ENCODE data around the gene ELP5.

ELP5 gene

DNA sequence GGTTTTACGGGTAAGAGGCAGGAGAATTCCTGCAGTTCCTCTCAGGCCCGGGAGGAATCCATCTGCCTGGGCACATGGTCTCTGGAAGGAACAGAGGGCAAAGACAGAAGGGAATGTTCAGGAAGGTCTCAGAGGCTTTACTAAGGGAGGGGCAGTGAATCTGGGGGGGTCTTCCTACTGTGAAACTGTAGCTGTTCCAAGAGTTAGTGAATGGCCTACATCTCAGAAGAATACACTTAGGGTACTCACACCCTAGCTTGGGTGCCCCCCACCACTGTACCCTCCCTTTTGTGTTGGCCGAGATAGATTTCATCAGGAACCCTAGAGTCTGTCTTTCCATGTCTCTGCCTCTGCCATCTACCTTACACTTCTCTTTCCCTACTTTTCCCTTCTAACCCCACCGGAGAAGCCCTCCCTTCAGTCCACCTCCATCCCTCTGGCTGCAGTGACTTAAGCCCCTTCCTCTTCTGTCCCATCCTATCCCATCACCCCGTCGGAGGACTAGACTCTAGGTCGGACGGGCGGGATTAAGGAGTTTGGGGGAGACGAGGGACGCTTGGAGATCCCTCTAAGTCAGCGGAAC, 32.7 kb upstream of the ELP5 start:
- DNase-seq, result no peak

DNA sequence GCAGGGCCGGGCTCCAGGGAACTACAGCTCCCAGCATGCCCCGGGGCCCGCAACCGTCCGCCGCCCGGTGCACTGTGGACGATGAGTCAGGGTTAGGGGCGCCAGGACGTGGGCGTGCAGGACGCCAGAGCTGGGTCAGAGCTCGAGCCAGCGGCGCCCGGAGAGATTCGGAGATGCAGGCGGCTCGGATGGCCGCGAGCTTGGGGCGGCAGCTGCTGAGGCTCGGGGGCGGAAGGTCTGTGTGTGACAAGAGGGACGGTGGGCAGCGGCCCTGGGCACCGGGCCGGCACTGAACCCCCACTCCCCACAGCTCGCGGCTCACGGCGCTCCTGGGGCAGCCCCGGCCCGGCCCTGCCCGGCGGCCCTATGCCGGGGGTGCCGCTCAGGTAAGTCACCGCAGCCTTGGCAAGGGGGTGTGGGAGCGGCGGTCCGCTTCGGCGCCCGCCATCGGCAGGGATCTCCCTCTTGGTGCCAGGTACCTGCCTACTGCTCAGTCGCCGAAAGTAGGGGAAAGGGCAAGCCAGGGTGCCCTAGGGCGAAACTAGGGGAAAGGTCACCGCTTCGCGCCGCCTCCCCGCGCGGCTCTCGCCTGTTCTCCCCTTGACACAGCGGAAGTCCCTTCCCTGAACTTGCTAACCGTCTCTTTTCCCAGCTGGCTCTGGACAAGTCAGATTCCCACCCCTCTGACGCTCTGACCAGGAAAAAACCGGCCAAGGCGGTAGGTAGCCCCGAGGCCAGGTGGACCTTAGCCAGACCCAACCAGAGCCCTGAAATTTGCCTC, 32.0 kb upstream of the ELP5 start, which contains the start of the genes ACADVL and DLG4:
Gene ACADVL, plus strand, starts transcription at position 127 of the 781 bp plus-strand sequence. Its CDS starts 47 bp downstream, at position 174.
Gene DLG4, minus strand, starts transcription at position 25 of the 781 bp plus-strand sequence.
- DNase-seq, result peak; percentile 53 to 68 (median 57)

DNA sequence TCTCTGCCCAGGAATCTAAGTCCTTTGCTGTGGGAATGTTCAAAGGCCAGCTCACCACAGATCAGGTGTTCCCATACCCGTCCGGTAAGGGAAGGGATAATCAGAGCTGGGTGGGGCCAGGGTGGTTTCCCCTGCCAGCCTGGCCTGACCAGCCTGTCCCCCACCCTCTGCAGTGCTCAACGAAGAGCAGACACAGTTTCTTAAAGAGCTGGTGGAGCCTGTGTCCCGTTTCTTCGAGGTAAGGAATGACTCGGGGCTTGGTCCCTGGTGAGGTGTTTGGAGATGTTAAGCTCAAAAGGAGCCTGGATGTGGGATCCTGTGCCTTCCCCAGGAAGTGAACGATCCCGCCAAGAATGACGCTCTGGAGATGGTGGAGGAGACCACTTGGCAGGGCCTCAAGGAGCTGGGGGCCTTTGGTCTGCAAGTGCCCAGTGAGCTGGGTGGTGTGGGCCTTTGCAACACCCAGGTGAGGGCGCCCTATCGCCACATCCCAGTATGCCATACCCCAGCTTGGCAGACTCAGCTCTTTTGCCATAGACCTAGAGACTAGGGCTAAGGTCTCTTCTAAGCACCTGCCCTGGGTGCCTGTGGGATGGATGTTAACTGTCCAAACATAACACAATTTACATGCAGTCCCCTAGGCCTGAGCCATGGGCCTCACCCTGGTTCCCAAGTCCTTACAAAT, 31.3 kb upstream of the ELP5 start:
- DNase-seq, result peak; percentile 26 to 38 (median 28)

- no peak for DNase-seq
Observed at GRCh38 chr17:7221278-7222092, 30.5 kb upstream of the ELP5 start.

DNA sequence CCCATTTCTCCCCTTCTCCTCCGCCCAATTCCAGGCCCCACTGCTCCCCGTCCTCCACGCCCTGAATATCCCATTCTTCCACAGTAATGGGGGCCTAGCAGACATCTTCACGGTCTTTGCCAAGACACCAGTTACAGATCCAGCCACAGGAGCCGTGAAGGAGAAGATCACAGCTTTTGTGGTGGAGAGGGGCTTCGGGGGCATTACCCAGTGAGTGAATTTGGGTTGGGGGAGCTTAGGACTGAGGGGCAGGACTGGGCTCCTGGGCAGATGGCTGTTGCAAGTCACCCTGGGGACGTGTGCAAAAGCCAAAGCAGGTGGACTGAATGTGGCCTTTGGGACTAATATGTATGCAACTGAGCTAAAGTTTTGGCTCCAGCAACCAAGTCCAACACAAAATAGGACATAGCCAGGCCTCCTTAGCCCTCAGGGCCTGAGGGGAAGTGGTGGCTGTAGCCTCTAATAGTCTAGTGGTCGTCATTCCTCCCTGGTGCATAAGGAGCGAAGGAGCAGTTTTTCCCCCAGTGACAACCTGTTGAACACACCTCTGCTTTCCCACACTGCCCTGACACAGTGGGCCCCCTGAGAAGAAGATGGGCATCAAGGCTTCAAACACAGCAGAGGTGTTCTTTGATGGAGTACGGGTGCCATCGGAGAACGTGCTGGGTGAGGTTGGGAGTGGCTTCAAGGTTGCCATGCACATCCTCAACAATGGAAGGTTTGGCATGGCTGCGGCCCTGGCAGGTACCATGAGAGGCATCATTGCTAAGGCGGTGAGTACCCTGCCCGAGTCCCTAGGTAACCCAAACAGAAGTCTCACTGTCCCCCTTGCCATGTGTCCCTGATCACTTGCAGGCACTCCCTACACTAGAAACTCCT, 29.7 kb upstream of the ELP5 start:
- DNase-seq, result no peak

DNA sequence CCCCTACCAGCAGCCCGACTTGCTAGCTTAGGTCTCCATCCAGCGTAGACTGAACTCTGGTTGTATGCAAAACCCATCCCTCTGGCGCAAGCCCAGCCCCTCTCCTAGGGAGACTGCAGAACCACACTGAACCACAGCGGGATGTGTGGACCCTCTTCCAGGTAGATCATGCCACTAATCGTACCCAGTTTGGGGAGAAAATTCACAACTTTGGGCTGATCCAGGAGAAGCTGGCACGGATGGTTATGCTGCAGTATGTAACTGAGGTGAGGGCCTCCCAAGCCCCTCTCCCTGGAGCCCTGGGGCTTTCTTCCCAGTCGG, 29.1 kb upstream of the ELP5 start:
- no peak for DNase-seq

GRCh38 chr17:7223375-7223774, 28.6 kb upstream of the ELP5 start:
- no peak for DNase-seq

- no peak for DNase-seq
Observed at GRCh38 chr17:7224110-7224509, 27.9 kb upstream of the ELP5 start.

GRCh38 chr17:7224661-7225111, 27.3 kb upstream of the ELP5 start:
- DNase-seq, result no peak

GRCh38 chr17:7225711-7226331, 26.2 kb upstream of the ELP5 start:
- DNase-seq, result no peak

GRCh38 chr17:7226721-7227710, 25.0 kb upstream of the ELP5 start:
- no peak for DNase-seq

- DNase-seq, result no peak
Observed at GRCh38 chr17:7228920-7229319, 23.1 kb upstream of the ELP5 start.

DNA sequence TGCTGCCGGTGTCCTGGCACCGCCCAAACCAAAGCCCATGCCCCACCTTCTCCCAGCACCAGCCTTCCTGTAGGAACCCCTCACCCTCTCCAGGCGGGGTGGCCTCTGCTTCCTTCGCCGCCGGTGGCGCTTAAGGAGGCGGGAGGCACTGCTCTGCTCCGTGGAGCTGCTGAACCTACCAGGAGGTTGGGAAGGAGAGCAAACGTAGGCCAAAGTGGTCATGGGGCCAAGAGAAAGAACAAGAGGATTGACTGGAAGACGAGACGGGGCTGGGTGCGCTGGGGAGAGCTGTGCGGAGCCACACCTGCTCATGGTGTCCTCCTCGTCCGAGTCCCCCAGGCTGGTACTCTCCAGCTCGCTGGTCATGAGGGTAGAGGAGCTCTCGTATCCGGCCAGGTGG, 22.5 kb upstream of the ELP5 start:
- no peak for DNase-seq

- no peak for DNase-seq
Observed at GRCh38 chr17:7232114-7232513, 19.9 kb upstream of the ELP5 start.

GRCh38 chr17:7233701-7234082, 18.3 kb upstream of the ELP5 start:
- no peak for DNase-seq

GRCh38 chr17:7234083-7234951, 17.7 kb upstream of the ELP5 start, which contains the start of gene DVL2:
DVL2 (minus strand) TSS chr17:7234517; CDS start chr17:7234262, 255 bp downstream.
- DNase-seq, result peak; percentile 78 to 89 (median 84)

DNA sequence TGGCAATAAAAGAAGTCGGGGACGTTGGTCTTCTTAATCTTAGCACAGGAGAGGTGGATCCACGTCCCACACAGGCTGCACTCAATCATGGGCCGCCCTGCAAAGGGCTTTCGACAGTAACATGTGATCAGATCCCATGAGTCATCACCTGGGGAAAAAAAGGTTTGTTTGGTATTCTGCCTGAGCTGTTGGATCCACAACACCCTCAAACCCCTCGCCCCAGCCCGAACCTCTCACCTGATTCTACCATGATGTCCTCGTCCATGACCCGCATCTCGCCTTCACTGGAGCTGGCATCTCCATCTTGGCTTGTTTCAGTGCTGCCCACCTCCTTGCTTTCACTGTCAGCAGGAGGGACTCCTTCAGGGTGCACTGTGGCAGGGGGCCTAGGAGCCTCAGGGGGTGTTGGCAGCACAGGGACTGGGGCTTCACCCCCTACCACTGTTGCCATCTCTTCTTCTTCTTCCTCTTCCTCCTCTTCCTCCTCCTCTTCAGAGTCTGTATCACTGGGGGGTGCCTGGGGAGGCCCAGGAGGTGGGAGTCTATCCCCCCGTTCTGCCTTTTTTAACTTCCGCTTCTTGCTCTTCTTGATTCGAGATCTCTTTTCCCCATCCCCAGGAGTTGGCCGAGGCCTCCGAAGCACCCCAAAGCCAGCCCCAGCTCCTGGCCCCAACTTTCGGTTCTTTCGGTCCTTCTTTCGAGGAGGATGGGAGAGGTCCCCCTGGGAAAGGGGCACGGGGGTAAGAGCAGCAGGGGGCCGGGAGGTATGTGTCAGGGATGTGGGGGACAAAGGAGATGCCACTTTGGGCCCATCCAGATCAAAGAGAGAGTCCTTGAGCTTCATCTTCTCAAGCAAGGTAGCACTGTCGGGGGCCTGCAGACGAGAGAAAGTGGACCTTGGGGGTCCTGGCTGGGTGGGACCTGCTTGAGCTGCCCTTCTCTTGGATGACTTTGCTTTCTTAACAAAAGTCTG, 16.0 kb upstream of the ELP5 start:
- no peak for DNase-seq

GRCh38 chr17:7236808-7237207, 15.2 kb upstream of the ELP5 start:
- no peak for DNase-seq

All from activated CD4-positive, CD25-positive, alpha-beta regulatory T cell (primary cell).